Ovary (tissue), 9 donors: ENCODE measurements around the gene RGS12. TPM values are rescaled to one million over a fixed set of nuclear protein-coding genes. Genes with fewer than 3 reads are reported as not detected.

Source experiments
- DNase-seq, 5 donors: peaks; one replicate each; pipeline ENCODE4 v3.0.0-alpha.2; 2019 to 2020
- H3K27ac ChIP-seq, 2 donors: fragments of 200-600 bp; one replicate each; pipeline versions ENCODE4 v1.5.1 to v1.8.0; 2019 to 2022
- H3K27me3 ChIP-seq: fragments of 200-600 bp; one replicate; pipeline ENCODE4 v1.8.0; 2022
- H3K36me3 ChIP-seq: fragments of 200-600 bp; sonication (generic); one replicate; pipeline ENCODE4 v1.5.1; 2019
- H3K4me1 ChIP-seq: one replicate; pipeline ENCODE4 v1.8.1; 2013; ENCODE audit warnings: mild to moderate bottlenecking, moderate library complexity; ENCODE audit not compliant: insufficient read depth
- H3K4me3 ChIP-seq: fragments of 200-600 bp; sonication (generic); one replicate; pipeline ENCODE4 v1.5.1; 2017
- H3K9me3 ChIP-seq, 2 donors: fragments of 200-600 bp in 1 of 2; sonication (generic) in 1 of 2; one replicate each; pipeline versions ENCODE4 v1.5.1 to v1.8.1; 2013 to 2019; ENCODE audit warnings: mild to moderate bottlenecking in 1 of 2, moderate library complexity in 1 of 2
- EP300 ChIP-seq: sonication (generic); formaldehyde crosslinking; IDR thresholded peaks from one replicate; pipeline ENCODE4 v1.6.1; 2017; ENCODE audit warnings: antibody characterized with exemption
- POLR2A ChIP-seq: fragments of 450-650 bp; IDR thresholded peaks from one replicate; pipeline ENCODE4 v1.6.1; 2017; ENCODE audit warnings: antibody characterized with exemption, mild to moderate bottlenecking, moderate library complexity
- WGBS, 3 donors: extraction: QIAGEN DNeasy Blood & Tissue Kit in 1 of 3; methylation state at CpG; one replicate each; pipeline versions ENCODE4 v1.1.5 to v1.1.7; 2013 to 2017; 5-methylcytosine and 5-hydroxymethylcytosine counted together
- intact Hi-C, 4 donors: fragments of 100-400 bp; cut with DNase I; formaldehyde crosslinking; loops; one replicate each; pipeline versions ENCODE4 v1.11.0 to v1.15.1; 2022 to 2023
- polyA plus RNA-seq, 2 donors: library from polyadenylated mRNA; stranded (reverse); fragments of 200-250 nt in 1 of 2; fragments of 350-450 nt in 1 of 2; fragmentation: Illumina TruSeq in 1 of 2; extraction: RNeasy Lipid Tissue Mini Kit (QIAGEN cat#74804) in 1 of 2; gene quantifications; one replicate each; pipeline ENCODE4 v1.2.3, GENCODE V29; 2013 to 2014
- total RNA-seq, 7 donors: library from RNA; depleted of rRNA in 2 of 7; stranded (reverse); fragments of >200 nt in 2 of 7; fragmentation: NEBNext Ultra II Directional in 3 of 7; extraction: Animal tissue kit (Norgen Biotek cat#: 25700) in 3 of 7; gene quantifications; one replicate each; pipeline versions ENCODE4 v1.1.0 to v1.2.4, GENCODE V29; 2016 to 2023
- TF ChIP-seq, protein P1 (sequence below), 3 donors: fragments of 450-650 bp in 2 of 3; fragments of 200-600 bp in 1 of 3; IDR thresholded peaks; one replicate each; pipeline versions ENCODE4 v1.5.1 to v1.8.0; 2016 to 2022; ENCODE audit warnings: antibody characterized with exemption in 3 of 3, mild to moderate bottlenecking in 1 of 3
- donor health status: DM: no; HTN: no; CAD: no; lungs with moderate emphysema.
- donor health status: DM: no; HTN: no; CAD: no.
- donor health status: Bipolar disorder and iron deficiency.
- donor health status: DM: yes; HTN: yes; CAD: no.
- donor health status: DM: no; HTN: no; CAD: no.
- donor health status: DM: yes; HTN: yes; CAD: no.

RGS12 gene
- total and polyA plus RNA-seq, 9 donors = 11.4 to 50.7 (median 30.9) TPM

DNA sequence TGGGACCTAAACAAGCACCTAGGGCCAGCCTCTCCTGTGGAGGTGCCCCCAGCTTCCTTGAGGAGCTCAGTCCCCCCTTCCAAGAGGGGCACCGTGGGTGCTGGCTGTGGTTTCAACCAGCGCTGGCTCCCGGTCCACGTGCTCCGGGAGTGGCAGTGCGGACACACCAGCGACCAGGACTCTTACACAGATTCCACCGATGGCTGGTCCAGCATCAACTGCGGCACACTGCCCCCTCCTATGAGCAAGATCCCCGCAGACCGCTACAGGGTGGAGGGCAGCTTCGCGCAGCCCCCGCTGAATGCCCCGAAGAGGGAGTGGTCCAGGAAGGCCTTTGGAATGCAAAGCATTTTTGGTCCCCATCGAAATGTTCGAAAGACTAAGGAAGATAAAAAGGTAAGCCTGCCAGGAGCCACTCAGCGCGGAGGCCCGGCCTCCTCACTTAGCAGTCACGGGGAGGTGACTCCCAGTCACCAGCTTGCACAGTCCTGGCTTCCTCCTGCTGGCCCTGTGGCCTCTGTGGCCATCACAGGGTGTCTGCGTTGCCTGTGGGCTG lies 24.9 kb downstream of the RGS12 start:
- intact Hi-C loops = no loop called here
- Histone ChIP-seq H3K4me1 (peaks cover 11% of the 10 kb centered on the region), H3K27me3 (no peaks in the 10 kb centered on the region), H3K36me3 (no peaks in the 10 kb centered on the region), H3K27ac (no peak overlapping the region), H3K9me3 (no peaks in the 10 kb centered on the region), H3K4me3 (no peak overlapping the region)
- TF ChIP-seq EP300 = no peak
- TF ChIP-seq, protein P1, sequence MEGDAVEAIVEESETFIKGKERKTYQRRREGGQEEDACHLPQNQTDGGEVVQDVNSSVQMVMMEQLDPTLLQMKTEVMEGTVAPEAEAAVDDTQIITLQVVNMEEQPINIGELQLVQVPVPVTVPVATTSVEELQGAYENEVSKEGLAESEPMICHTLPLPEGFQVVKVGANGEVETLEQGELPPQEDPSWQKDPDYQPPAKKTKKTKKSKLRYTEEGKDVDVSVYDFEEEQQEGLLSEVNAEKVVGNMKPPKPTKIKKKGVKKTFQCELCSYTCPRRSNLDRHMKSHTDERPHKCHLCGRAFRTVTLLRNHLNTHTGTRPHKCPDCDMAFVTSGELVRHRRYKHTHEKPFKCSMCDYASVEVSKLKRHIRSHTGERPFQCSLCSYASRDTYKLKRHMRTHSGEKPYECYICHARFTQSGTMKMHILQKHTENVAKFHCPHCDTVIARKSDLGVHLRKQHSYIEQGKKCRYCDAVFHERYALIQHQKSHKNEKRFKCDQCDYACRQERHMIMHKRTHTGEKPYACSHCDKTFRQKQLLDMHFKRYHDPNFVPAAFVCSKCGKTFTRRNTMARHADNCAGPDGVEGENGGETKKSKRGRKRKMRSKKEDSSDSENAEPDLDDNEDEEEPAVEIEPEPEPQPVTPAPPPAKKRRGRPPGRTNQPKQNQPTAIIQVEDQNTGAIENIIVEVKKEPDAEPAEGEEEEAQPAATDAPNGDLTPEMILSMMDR (IDR thresholded peaks at IDR 0.05) = no peak
- TF ChIP-seq POLR2A = no peak
- peak in 1 of 5 donors; percentile 17 for DNase-seq
- WGBS, 3 donors = 92 to 95% (median 92%) methylated on average over 22 of the region's 22 CpGs

DNA sequence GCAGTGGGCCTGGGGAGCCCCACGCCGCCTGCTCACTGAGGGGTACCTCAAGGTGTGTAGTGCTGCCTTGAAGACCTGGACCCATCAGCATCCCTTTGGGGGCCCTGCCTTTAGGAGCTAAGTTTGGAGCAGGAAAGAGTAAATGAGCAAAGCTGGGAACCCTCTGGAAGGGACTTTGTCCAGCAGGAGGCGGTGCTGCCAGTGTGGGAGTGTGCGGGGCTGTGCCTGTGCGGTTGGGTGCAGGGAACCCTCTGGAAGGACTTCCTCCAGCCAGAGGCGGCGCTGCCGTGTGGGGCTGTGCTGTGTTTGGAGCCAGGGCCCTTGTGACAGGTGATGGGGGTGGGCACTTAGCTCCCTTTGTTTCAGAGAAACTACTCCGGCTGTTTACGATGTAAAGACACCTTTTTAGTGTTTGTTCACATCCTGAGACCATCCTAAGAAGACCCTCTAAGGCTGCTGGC lies 25.8 kb downstream of the RGS12 start:
- TF ChIP-seq POLR2A = no peak
- TF ChIP-seq EP300 = no peak
- TF ChIP-seq, protein P1 (IDR thresholded peaks at IDR 0.05) = no peak
- peak in 2 of 5 donors; percentile 7 to 12 for DNase-seq
- Histone ChIP-seq H3K36me3 (no peaks in the 10 kb centered on the region), H3K27me3 (no peaks in the 10 kb centered on the region), H3K4me1 (peaks cover 14% of the 10 kb centered on the region), H3K4me3 (no peak overlapping the region), H3K27ac (no peak overlapping the region), H3K9me3 (no peaks in the 10 kb centered on the region)
- intact Hi-C loops = no loop called here
- WGBS, 3 donors = 90 to 92% (median 91%) methylated on average over 10 of the region's 10 CpGs

DNA sequence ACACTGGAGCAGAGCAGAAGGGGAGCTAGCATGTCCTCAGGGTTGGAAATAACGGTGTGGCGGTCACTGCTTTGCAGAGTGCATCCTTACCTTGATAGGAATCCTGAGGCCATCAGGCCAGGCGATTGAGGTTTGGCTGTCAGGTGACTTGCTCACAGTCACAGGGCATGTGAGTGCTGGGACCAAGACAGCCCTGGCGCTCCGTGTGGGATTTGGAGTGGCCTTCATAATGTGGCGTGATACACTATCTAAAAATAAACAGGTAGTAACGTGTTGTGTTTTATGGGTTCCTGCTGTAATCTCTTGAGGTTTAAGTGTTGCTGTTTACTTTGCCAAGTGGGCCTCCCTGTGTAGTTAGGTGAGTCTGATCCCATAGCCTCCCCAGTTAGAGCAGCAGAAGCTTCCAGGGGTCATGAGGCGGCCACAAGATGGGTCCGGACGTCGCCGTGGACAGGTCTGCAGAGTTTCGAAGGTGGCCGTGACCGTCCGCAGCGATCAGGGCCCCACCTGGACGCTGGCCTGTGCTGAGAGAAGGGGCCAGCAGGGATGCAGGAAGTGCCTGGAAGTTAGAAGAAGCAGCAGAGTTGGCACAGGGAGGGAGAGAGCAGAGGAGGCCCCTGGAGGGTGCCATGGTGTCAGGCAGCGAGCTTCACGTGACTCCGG lies 27.7 kb downstream of the RGS12 start:
- no peak overlapping the region for H3K4me3 ChIP-seq
- intact Hi-C loops = loop anchor here in 1 of 4 donors (2.0 kb wide), 1 partner anchor 28 kb away; the partner anchor contains the start of gene RGS12
- WGBS, 3 donors = 79 to 83% (median 81%) methylated on average over 21 of the region's 21 CpGs
- no peaks in the 10 kb centered on the region for H3K27me3 ChIP-seq
- no peaks in the 10 kb centered on the region for H3K9me3 ChIP-seq
- no peaks in the 10 kb centered on the region for H3K36me3 ChIP-seq
- H3K27ac ChIP-seq = peak overlapping the region in 1 of 2 donors; percentile 71
- H3K4me1 ChIP-seq = peaks cover 14% of the 10 kb centered on the region
- TF ChIP-seq, protein P1 (IDR thresholded peaks at IDR 0.05) = no peak
- TF ChIP-seq EP300 (no peak), POLR2A (no peak)
- DNase-seq = peak in 2 of 5 donors; percentile 8 to 26

DNA sequence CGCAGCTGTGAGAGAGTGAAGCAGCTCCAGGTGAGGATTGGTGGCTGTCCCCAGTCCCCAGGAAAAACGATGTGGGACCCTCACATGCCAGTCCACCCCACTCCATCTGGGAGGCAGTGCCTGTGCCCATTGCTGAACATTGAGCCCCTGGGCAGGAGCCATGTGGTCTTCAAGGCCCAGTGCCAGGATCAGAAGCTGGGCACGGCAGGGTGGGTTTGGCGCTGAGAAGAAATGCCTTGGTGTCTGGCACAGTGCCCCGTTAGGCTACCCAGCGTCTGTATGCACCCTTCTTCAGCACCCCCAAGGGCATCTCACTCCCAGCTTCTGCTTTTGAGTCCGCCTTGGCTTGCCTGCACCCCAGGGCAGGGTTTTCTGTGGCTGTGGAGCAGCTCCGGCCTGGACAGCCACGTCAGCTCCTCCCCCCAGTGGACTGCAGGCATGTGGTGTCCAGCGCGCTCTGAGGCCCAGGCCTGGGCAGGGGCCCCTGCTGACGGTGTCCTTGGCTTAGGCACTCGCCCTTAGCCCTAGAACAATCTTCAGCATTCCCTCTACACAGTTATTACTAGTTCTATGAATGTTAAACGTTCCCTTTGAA lies 28.6 kb downstream of the RGS12 start:
- WGBS, 3 donors = 28 to 45% (median 41%) methylated on average over 14 of the region's 14 CpGs
- peak overlapping the region in 1 of 2 donors; percentile 71 for H3K27ac ChIP-seq
- H3K9me3 ChIP-seq = no peaks in the 10 kb centered on the region
- TF ChIP-seq, protein P1 (IDR thresholded peaks at IDR 0.05) = no peak
- TF ChIP-seq POLR2A = no peak
- no peak for TF ChIP-seq EP300
- H3K36me3 ChIP-seq = no peaks in the 10 kb centered on the region
- intact Hi-C loops = loop anchor here in 1 of 4 donors (2.0 kb wide), 1 partner anchor 29 kb away; the partner anchor contains the start of gene RGS12
- H3K4me3 ChIP-seq = no peak overlapping the region
- peak; percentile 69 to 85 (median 79) for DNase-seq
- H3K4me1 ChIP-seq = peaks cover 14% of the 10 kb centered on the region
- no peaks in the 10 kb centered on the region for H3K27me3 ChIP-seq
